Tibial nerve (tissue), 3 donors: ENCODE data around the gene NAA60.

Experiments
- CTCF ChIP-seq, 5 experiments: fragments of 200-600 bp in 3 of 5; fragments of 450-650 bp in 2 of 5; sonication (generic) in 3 of 5; IDR thresholded peaks; one replicate each; pipeline ENCODE4 v1.5.1; 2016 to 2019; ENCODE audit warnings: antibody characterized with exemption in 5 of 5, mild to moderate bottlenecking in 3 of 5, moderate library complexity in 2 of 5
- POLR2A ChIP-seq, 2 donors: fragments of 450-650 bp; IDR thresholded peaks; one replicate each; pipeline ENCODE4 v1.6.1; 2017; ENCODE audit warnings: antibody characterized with exemption in 2 of 2, mild to moderate bottlenecking in 2 of 2, moderate library complexity in 2 of 2

DNA sequence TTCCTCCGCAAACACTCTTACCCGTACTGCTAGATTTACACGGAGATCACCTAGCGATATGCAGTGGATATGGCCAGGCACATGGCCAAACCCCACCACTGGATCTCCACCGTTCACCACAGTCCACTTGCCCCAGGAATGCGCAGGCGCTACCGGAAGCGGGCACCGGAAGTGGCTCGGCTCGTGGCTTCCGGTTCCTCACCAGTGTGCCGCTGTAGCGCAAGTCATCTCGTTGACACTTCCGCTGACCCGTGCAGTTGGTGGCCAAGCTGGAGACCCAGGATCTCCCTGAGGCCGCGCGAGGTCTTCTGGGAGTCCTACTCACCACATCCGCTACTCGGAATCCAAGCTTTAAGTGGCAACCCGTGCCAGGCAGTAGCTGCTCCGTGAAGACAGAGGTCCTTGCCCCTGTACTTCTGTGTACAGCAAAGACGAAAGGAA is 11.7 kb upstream of the NAA60 start:
- no peak for TF ChIP-seq CTCF (IDR thresholded peaks at IDR 0.05)
- no peak for TF ChIP-seq POLR2A (IDR thresholded peaks at IDR 0.05)
